Forelimb muscle (tissue), 1 donor: ENCODE results near the gene ZNF672. TPM values are rescaled to one million over a fixed set of nuclear protein-coding genes. Genes with fewer than 3 reads are reported as not detected.
"Not testable (repeated sequence)": the region's sequence is repeated elsewhere in the genome, so short reads cannot be mapped to it uniquely, and the experiment has no call there.

Experiments
- DNase-seq: peaks from one replicate; pipeline ENCODE4 v3.0.0-alpha.2; 2013; ENCODE audit warnings: low read depth
- polyA plus RNA-seq: library from polyadenylated mRNA; unstranded; fragments of 120-200 nt; gene quantifications from one replicate; pipeline ENCODE4 v1.2.1, GENCODE V29; 2013; ENCODE audit not compliant: insufficient read length

Gene ZNF672
- polyA plus RNA-seq, 1 donor: 18.4 TPM

GRCh38 chr1:248853663-248854375, 15.8 kb downstream of the ZNF672 start:
- no peak for DNase-seq

GRCh38 chr1:248855580-248855979, 17.6 kb downstream of the ZNF672 start:
- DNase-seq: no peak

- DNase-seq: no peak
Observed at GRCh38 chr1:248856176-248856575, 18.2 kb downstream of the ZNF672 start.

DNA sequence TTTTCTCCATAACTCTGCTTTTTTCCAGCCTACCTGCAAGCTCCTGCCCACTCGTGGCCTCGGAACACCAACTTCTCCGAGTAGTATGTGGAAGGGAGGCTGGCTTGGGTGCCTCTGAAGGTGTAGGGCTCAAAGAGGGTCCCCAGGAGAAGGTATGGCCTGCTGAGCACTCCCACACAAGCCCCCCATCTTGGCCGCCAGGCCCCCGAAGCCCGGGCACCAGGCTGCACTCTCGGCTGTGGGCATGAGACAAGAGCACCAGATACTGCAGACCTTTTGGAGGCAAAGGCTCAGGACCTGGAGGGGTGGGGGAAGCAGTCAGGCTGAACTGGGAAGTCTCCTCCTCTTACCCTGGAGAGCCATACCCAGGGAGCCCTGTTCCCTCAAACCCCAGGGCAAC, 19.2 kb downstream of the ZNF672 start:
- no peak for DNase-seq

DNA sequence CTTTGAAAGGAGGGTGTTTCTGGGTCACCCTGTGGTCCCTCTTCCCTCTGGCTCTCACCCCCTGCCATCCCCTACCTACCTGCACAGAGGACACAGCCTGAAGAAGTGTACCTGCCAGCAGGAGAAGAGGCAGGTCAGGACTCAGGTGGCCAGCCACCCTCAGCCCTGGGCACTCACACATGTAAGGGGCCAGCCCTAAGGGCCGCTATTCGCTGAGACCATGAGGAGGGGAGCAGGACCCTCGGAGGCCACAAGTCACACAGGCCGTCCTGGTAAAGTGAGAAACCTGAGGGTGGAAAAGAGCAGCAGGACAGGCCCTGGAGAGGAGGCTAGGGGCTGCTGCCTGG, 19.7 kb downstream of the ZNF672 start:
- DNase-seq: no peak

- no peak for DNase-seq
Observed at GRCh38 chr1:248858096-248858890, 20.3 kb downstream of the ZNF672 start.

GRCh38 chr1:248858891-248859889, 21.2 kb downstream of the ZNF672 start, which contains the start of gene ZNF692:
ZNF692 (minus strand) TSS chr1:248859085; CDS start chr1:248858309, 776 bp downstream.
- DNase-seq: peak; percentile 84

- DNase-seq: no peak
Observed at GRCh38 chr1:248860007-248860406, 22.0 kb downstream of the ZNF672 start.

- DNase-seq: no peak
Observed at GRCh38 chr1:248861616-248862015, 23.6 kb downstream of the ZNF672 start.

DNA sequence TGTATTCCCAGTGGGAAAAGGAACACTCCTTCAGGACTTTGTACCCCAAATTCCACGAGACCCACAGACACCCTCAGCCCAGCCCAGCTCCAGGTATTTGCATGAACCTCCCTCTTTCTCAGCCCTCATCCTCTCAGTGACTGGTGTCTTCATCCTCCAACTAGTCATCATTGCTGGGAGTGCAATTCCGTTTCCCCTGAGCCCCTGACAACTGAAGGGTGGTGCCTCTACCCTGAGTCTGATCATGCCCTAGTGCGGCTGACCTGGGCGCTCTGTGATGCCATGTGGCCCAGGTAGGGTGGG, 24.6 kb downstream of the ZNF672 start:
- DNase-seq: no peak

DNA sequence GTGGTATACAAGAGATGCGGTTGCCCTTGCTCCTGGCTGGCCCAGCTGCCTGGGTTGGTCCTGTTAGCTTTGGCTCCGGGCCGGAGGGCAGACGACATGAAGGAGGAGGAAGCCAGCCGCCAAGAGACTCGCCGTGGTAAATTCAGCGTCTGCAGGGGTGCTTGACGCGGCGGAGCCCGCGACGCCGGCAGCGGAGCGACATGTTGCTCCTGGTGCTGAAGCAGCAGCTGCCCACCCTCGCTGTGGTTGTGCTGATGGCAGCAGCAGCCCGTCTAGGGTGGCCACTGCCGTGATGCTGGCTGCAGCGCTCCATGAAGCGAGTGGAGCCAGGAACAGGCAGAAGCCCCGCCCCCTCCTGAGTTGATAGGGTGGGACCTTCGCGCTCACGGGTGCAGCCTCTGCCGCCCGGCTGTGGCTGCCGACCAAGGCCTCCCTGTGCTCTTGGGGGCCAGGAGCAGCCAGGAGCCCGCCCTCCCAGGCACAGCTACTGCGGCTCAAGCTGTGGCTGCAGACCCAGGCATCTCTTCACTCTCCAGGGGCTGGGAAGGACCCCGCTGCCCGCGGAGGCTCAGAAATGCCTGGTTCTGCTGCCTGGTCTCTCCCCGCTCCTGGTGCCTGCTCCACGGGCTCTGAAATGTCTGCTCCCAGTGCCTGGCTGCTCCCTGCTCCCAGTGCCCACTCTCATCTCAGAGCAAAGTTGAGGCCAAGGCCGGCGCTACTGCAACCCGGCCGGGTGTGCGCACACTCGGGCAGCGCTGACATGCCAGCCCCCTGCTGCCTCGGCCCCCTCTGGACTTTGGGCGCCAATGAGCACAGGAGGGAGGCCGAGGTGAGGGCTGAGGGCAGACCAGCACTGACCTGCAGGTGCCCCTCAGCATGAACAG, 25.2 kb downstream of the ZNF672 start:
- no peak for DNase-seq

- DNase-seq: no peak
Observed at GRCh38 chr1:248871837-248872401, 33.9 kb downstream of the ZNF672 start.

- no peak for DNase-seq
Observed at GRCh38 chr1:248872752-248873408, 34.9 kb downstream of the ZNF672 start.

GRCh38 chr1:248873409-248873992, 35.5 kb downstream of the ZNF672 start:
- peak; percentile 87 for DNase-seq

- DNase-seq: peak; percentile 89
Observed at GRCh38 chr1:248873993-248874533, 36.0 kb downstream of the ZNF672 start.

DNA sequence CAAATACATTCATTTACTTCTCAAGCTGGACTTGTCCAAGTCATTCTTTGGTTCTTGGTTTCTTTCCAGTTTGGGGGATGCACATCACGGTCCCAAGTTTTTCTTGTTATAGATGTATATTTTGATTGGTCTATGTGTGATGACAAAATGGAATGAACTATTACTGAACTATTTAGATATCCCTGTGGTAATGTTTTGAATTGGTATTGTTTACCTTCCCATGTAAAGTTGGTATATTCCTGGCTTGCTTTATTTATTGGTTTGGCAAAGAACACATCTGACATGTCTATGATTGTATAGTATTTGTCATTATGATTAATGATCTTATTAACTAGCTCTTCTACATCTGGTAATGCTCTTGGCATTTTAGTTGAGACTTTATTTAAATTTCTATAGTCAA, 43.2 kb downstream of the ZNF672 start:
- DNase-seq: no peak

- DNase-seq: not testable (repeated sequence)
Observed at GRCh38 chr1:248882427-248882826, 44.4 kb downstream of the ZNF672 start.

DNA sequence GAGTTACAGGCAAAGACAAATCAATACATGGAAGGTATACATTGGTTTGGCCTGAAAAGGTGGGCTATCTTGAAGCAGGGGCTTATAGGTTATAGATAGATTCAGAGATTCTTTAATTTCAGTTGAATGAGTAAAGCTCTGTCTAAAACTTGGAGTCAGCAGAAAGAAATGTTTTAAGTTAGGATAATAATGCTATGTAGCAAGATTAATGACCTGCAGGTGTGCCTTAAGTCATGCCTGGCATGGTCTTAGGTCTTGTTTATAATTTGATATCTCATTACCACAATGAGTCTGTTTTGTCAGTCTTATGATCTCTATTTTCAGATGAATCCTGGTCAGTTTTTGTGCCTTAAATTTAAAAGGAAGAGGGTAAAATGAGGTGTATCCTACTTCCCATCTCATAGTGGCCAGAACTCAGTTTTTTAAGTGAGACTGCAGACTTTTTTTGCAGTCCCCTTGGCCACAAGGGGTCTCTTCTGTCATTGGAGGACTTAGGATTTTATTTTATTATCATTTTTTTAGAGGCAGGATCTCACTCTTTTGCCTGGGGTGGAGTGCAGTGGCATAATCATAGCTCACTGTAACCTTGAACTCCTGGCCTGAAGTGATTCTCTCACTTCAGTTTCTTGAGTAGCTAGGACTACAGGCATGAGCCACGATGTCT, 46.7 kb downstream of the ZNF672 start:
- no peak for DNase-seq

GRCh38 chr1:248885646-248886045, 47.6 kb downstream of the ZNF672 start:
- no peak for DNase-seq
